ENCODE data around the gene CEP57L1. TPM values are rescaled to one million over a fixed set of nuclear protein-coding genes. Genes with fewer than 3 reads are reported as not detected.

Gene CEP57L1
- total RNA-seq, 1 donor = 43.6 TPM

- DNase-seq (ENCODE audit: low read depth) = no peak
- TF ChIP-seq CTCF (IDR thresholded peaks at IDR 0.05; ENCODE audit: insufficient read depth, low read depth, low read length) = no peak
- H3K4me3 ChIP-seq (ENCODE audit: low read depth, low read length) = no peak overlapping the region
Observed at GRCh38 chr6:109197061-109197460, 101.8 kb downstream of the CEP57L1 start.

GRCh38 chr6:109202409-109203264 lies 107.3 kb downstream of the CEP57L1 start:
- no peak for TF ChIP-seq CTCF (IDR thresholded peaks at IDR 0.05; ENCODE audit: insufficient read depth, low read depth, low read length)

GRCh38 chr6:109204511-109204910 lies 109.2 kb downstream of the CEP57L1 start:
- no peak for TF ChIP-seq CTCF (IDR thresholded peaks at IDR 0.05; ENCODE audit: insufficient read depth, low read depth, low read length)
- no peak for DNase-seq (ENCODE audit: low read depth)
- H3K4me3 ChIP-seq (ENCODE audit: low read depth, low read length) = no peak overlapping the region

More at GRCh38 chr6:109202409-109203264, 107.3 kb downstream of the CEP57L1 start:
- DNase-seq (ENCODE audit: low read depth) = no peak
- no peak overlapping the region for H3K4me3 ChIP-seq (ENCODE audit: low read depth, low read length)

GRCh38 chr6:109212683-109213082 lies 117.4 kb downstream of the CEP57L1 start:
- no peak for DNase-seq (ENCODE audit: low read depth)
- no peak for TF ChIP-seq CTCF (IDR thresholded peaks at IDR 0.05; ENCODE audit: insufficient read depth, low read depth, low read length)
- H3K4me3 ChIP-seq (ENCODE audit: low read depth, low read length) = no peak overlapping the region

Small RNAs within 50 kb of the gene (small RNA-seq; reads per million reads assigned to genes)
- gene RNU6-653P = not detected

Other genes starting within 250 kb of the CEP57L1 start
- 0.86 and 1.6 TPM in 2 replicates for gene ARMC2, start 247.1 kb upstream of the CEP57L1 start, total RNA-seq
- gene SESN1, start 661 bp upstream of the CEP57L1 start, total RNA-seq = 12.6 and 29.4 TPM in 2 replicates

All from fibroblast of villous mesenchyme (primary cell).